Stimulated activated CD8-positive, alpha-beta memory T cell treated with anti-CD3 and anti-CD28 coated beads, Interleukin-4, amount 100 ng/mL, for 1 hour (primary cell): ENCODE measurements around the gene BDP1.
A peak's percentile ranks its signal among the peaks of the same experiment; 100 is the strongest.
"Not testable (repeated sequence)": the region's sequence is repeated elsewhere in the genome, so short reads cannot be mapped to it uniquely, and the experiment has no call there.

Experiments
- DNase-seq, 2 donors: peaks; one replicate each; pipeline ENCODE4 v3.0.0-alpha.2; 2020; ENCODE audit warnings: low read depth in 2 of 2, low spot score in 1 of 2

BDP1 gene, protein sequence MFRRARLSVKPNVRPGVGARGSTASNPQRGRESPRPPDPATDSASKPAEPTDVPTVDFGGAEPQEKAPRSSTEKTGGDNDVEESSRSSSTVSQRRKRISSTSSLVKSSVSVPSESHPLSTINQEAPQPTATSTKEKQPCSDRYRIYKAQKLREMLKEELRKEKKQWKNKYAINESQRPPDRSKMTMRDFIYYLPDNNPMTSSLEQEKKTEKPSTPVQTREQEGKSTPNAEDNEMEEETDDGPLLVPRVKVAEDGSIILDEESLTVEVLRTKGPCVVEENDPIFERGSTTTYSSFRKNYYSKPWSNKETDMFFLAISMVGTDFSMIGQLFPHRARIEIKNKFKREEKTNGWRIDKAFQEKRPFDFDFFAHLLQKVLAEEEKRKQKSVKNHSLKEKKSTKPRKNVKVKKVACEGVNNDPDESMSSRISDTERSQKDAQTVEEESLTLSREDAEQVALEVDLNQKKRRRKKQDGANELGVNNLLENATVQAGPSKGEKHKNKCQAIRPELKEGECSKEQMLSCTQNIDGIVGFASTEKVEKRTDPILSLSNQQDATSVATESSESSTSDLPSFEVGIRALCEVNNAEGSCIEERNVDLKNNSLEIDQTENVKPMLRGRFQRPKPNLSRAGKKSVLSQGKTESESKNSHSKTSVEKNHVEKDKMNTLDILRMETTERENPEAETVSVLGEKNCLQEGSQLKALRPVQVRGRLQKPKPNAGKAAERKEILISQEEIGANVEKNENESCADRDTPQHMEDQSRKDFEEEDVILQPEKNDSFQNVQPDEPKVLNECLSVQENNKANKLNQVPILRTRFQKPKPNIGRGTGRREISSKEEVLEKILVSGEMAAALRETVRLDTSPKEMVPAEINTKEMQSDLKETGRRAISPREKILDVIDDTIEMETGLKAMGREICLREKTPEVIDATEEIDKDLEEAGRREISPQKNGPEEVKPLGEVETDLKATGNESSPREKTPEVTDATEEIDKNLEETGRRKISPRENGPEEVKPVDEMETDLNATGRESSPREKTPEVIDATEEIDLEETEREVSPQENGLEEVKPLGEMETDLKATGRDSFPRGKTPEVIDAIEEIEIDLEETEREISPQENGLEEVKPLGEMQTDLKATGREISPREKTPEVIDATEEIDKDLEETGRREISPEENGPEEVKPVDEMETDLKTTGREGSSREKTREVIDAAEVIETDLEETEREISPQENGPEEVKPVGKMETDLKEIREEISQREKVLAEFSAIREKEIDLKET (N-terminal part only)

GRCh38 chr5:71455427-71456361 is at the start of gene BDP1:
Gene BDP1, plus strand, starts transcription at chr5:71455651. Its CDS starts 227 bp downstream, at chr5:71455878.
- DNase-seq: peak; percentile 96 to 98

DNA sequence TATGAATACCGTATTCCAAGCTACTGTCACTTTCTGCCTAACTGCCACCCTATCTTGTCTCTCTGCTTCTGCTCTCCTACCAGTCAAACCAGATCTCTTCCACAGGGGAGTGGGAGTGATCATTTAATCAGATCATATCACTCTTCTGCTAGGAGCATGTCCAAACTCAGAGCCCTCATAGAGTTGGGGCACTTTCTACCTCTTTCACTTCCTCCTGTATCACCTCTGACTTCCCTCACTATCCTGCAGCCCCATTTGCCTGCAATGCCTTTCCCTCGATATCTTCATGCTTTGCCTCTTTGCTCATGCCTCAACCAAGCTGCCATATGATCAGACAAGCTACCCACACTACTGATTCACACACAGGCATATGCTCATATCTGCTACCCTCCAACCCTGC is 45.4 kb upstream of the BDP1 start:
- not testable (repeated sequence) for DNase-seq

- DNase-seq: not testable (repeated sequence)
Observed at GRCh38 chr5:71415626-71416025, 39.8 kb upstream of the BDP1 start.

- DNase-seq: not testable (repeated sequence)
Observed at GRCh38 chr5:71418026-71418425, 37.4 kb upstream of the BDP1 start.

DNA sequence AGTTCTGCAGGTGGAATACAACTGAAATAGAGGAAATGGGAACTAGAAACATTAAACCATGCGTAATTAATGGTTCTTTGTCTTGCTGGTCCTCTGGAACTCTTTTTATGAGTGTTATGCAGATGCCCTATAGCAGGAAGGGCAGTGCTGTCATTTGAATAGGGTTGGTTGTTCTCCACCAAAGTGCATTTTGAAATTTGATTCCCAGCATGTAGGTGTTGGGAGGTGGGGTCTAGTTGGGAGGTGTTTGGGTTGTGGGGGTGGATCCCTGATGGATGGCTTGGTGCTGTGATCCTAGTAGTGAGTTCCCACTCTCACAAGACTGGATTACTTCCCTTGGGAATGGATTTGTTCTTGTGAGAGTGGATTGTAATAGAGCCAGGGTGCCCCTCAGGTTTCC is 34.2 kb upstream of the BDP1 start:
- DNase-seq: not testable (repeated sequence)

- not testable (repeated sequence) for DNase-seq
Observed at GRCh38 chr5:71423896-71424295, 31.6 kb upstream of the BDP1 start.

- DNase-seq: not testable (repeated sequence)
Observed at GRCh38 chr5:71426686-71427474, 28.6 kb upstream of the BDP1 start.

- DNase-seq: not testable (repeated sequence)
Observed at GRCh38 chr5:71432410-71432809, 23.0 kb upstream of the BDP1 start.

DNA sequence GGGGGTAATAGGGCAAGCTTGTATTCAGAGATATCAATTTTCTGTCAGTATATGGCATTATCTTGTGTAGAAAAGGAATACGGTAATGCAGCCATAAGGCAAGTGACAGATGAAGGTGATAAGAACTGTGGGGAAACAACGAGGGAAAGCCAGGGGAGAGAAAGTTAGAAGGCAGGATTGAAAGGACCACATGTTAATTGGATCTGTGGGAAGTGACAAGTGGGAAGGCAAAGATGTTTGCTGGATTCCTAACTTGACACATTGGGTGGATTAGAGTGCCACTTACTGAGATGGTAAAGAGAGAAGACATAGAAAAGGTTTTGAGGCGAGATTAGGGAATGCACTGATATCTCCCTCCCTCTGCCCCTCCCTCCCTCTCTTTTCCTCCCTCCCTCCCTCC is 20.6 kb upstream of the BDP1 start:
- DNase-seq: not testable (repeated sequence)

- not testable (repeated sequence) for DNase-seq
Observed at GRCh38 chr5:71441564-71441963, 13.9 kb upstream of the BDP1 start.

GRCh38 chr5:71443891-71444290 is 11.6 kb upstream of the BDP1 start:
- DNase-seq: not testable (repeated sequence)

GRCh38 chr5:71445015-71445414 is 10.4 kb upstream of the BDP1 start:
- DNase-seq: not testable (repeated sequence)

DNA sequence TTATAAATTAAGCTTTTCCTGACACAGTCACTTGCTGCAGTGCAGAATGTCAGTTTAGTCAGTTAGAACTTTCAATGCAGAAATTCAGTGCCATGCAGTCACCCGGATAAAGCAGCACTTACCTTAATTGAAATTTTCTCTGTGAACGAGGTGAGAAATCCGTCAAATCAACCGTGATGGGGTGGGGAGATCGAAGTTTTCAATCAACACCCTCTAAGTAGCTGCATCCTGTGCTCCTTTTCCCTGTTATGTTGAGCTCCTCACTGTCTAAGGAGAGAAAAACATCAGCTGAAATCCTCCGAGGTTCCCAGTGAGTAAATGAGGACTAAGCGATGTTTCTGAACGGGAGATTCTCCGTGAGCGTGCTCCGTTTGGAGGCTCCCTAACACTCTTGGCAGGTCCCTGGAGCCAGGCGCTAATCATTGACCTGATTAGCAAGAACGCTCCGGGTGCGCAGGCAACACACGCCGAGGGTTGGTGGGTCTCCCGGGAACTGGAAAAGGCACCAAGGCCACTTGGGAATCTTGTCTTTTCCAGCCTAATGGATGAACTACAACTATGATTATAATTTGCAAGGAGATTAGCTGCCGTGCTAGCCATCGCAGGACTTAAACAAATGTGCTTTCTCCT is 9.8 kb upstream of the BDP1 start:
- DNase-seq: not testable (repeated sequence)

DNA sequence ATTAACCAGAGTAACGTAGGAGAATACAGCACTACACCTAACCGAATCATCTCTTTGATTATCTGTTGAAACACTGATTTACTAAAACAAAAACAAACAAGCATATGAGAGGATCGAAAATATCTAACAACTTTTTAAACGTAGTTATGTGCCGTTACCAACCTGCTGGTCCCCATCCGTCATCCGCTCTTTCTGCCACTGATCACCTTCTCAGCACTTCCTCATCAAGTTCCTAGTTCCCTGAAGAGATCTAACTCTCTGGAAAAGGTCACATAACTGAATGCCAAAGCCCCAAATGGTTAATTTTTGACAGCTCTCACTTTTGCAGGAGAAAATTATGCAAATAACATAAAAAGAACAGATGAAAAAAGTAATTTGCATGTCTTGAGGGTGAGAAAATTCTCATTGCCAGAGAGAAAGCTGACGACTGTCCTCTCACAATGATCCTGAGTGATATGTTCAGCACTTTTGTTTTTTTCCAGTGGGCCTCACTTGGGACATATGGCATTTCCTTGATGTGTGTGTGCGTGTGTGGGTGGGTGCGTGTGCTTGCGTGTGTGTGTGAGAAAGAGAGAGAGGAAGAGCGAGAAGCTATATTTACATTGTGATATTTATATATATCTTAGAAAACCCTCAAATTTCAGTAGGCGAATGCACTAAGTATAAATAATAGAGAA is 8.8 kb upstream of the BDP1 start:
- not testable (repeated sequence) for DNase-seq

DNA sequence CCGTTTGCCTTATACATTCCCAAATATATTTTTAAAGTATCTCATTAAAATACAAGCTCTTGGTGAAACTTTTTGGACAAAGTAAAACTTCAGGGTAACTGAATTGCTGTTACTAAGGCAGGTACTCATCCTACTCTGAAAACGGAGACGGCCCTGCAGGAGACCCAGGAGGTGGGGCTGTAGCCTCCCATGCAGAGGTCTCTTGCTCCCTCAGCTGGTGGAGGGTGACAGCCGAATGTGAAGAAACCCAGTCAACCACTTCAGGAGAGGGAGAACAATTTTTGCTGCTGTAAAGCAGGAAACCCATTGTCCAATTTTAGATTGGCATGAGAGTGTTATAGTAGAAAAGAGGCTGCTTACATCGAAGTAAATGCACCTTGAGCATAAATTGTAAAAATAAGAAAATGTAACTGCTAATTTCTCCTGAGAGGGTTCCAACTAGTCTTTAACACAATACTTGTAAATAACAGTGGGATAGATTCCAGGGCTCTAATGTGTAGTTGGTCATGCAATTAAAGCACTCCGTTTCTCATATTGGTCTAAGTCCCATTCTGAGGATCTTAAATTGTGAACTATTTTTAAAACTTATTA is 8.1 kb upstream of the BDP1 start:
- peak in 1 of 2 donors; percentile 14 for DNase-seq

DNA sequence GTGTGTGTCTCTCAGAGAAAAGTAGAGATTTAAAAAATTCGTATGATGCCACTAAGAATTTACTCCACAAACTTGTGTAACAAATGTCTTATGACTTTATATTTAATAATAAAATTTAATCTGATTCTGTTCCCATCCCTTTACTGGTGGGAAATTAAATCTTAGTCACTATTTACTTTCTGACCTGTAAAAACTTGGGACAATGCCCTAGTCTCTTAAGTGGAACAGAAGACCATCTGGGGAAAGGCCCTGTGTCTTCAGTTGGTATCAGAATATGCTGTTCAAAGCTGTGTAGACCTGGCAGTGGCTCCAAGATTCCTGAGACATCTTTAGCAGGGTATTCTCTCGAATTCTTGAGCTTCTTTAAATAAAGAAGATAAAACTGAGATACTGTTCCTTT is 2.6 kb upstream of the BDP1 start:
- no peak for DNase-seq

- DNase-seq: no peak
Observed at GRCh38 chr5:71454913-71455312, 538 bp upstream of the BDP1 start.

- DNase-seq: no peak
Observed at GRCh38 chr5:71456362-71456743, 902 bp downstream of the BDP1 start.
